Neural progenitor cell (in vitro differentiated cells): ENCODE data around the gene SLC7A1. TPM values are rescaled to one million over a fixed set of nuclear protein-coding genes. Genes with fewer than 3 reads are reported as not detected.

ENCODE experiments used
- DNase-seq: peaks from one replicate; pipeline ENCODE4 v3.0.0-alpha.2; 2016; ENCODE audit warnings: low spot score
- H2AFZ ChIP-seq: fragments of 200-600 bp; sonication (generic); replicated peaks from 2 replicates; pipeline ENCODE4 v1.6.1; 2016; ENCODE audit warnings: antibody characterized with exemption
- H3F3A ChIP-seq: fragments of 200-600 bp; sonication (generic); 2 replicates; pipeline ENCODE4 v1.6.1; 2016; ENCODE audit warnings: antibody characterized with exemption, low read depth
- H3K27ac ChIP-seq: fragments of 200-600 bp; sonication (generic); 2 replicates; pipeline ENCODE4 v1.5.1; 2016; ENCODE audit warnings: mild to moderate bottlenecking
- H3K27me3 ChIP-seq: fragments of 200-600 bp; sonication (generic); 2 replicates; pipeline ENCODE4 v1.6.1; 2016; ENCODE audit warnings: mild to moderate bottlenecking, moderate library complexity
- H3K36me3 ChIP-seq: fragments of 200-600 bp; sonication (generic); 2 replicates; pipeline ENCODE4 v1.5.1; 2016
- H3K4me1 ChIP-seq: fragments of 200-600 bp; sonication (generic); 2 replicates; pipeline ENCODE4 v1.6.1; 2016; ENCODE audit warnings: mixed run types
- H3K4me2 ChIP-seq: fragments of 200-600 bp; sonication (generic); 2 replicates; pipeline ENCODE4 v1.6.1; 2016
- H3K4me3 ChIP-seq: fragments of 200-600 bp; sonication (generic); 2 replicates; pipeline ENCODE4 v1.5.1; 2016
- H3K79me2 ChIP-seq: fragments of 200-600 bp; sonication (generic); 2 replicates; pipeline ENCODE4 v1.6.1; 2016; ENCODE audit warnings: low read depth
- H3K9ac ChIP-seq: fragments of 200-600 bp; sonication (generic); 2 replicates; pipeline ENCODE4 v1.6.1; 2016
- H3K9me3 ChIP-seq: fragments of 200-600 bp; sonication (generic); 2 replicates; pipeline ENCODE4 v1.5.1; 2016; ENCODE audit warnings: low read depth
- H4K20me1 ChIP-seq: fragments of 200-600 bp; sonication (generic); 2 replicates; pipeline ENCODE4 v1.6.1; 2016; ENCODE audit warnings: low read depth
- H3K27ac Mint-ChIP-seq: 3 replicates; pipeline ENCODE4 v1.8.0; 2021; ENCODE audit warnings: mixed read lengths
- H3K27me3 Mint-ChIP-seq: 2 replicates; pipeline ENCODE4 v1.8.0; 2022; ENCODE audit warnings: low read depth, mild to moderate bottlenecking, inconsistent platforms, moderate library complexity, mixed read lengths; ENCODE audit not compliant: insufficient read depth
- H3K36me3 Mint-ChIP-seq: 3 replicates; pipeline ENCODE4 v1.8.0; 2021; ENCODE audit warnings: mixed read lengths
- H3K4me1 Mint-ChIP-seq: 3 replicates; pipeline ENCODE4 v1.8.0; 2021; ENCODE audit warnings: mixed read lengths
- H3K4me3 Mint-ChIP-seq: 3 replicates; pipeline ENCODE4 v1.8.0; 2021; ENCODE audit warnings: mild to moderate bottlenecking, moderate library complexity, mixed read lengths
- H3K9me3 Mint-ChIP-seq: 3 replicates; pipeline ENCODE4 v1.8.0; 2020; ENCODE audit warnings: mixed read lengths
- EZH2 ChIP-seq: fragments of 200-600 bp; sonication (generic); IDR thresholded peaks from 2 replicates; pipeline ENCODE4 v1.6.1; 2017; ENCODE audit warnings: antibody characterized with exemption, mild to moderate bottlenecking, moderate library complexity
- EZH2phosphoT487 ChIP-seq: fragments of 200-600 bp; sonication (generic); IDR thresholded peaks from 2 replicates; pipeline ENCODE4 v1.6.1; 2017; ENCODE audit warnings: antibody characterized with exemption
- total RNA-seq: library from RNA; depleted of rRNA; stranded (reverse); fragments of >200 nt; gene quantifications from 2 replicates; pipeline ENCODE4 v1.2.3, GENCODE V29; 2015; ENCODE audit warnings: low replicate concordance
- TF ChIP-seq, protein P1 (sequence below): fragments of 200-600 bp; sonication (generic); IDR thresholded peaks from 2 replicates; pipeline ENCODE4 v1.5.1; 2017; ENCODE audit warnings: antibody characterized with exemption, mild to moderate bottlenecking

The SLC7A1 gene
- total RNA-seq, 1 donor from 2014 or later = 16.2 TPM

- H3K9me3 ChIP-seq = no peaks in the 10 kb centered on the region
- Mint-ChIP-seq H3K4me1 (peaks cover 24% of the 10 kb centered on the region), H3K9me3 (no peaks in the 10 kb centered on the region), H3K4me3 (no peak overlapping the region), H3K36me3 (peaks cover 23% of the 10 kb centered on the region), H3K27ac (no peak overlapping the region), H3K27me3 (no peaks in the 10 kb centered on the region)
- H3F3A ChIP-seq = no peaks in the 10 kb centered on the region
- H3K27me3 ChIP-seq = no peaks in the 10 kb centered on the region
- no peaks in the 10 kb centered on the region for H4K20me1 ChIP-seq
- no peak overlapping the region for H3K9ac ChIP-seq
- no peaks in the 10 kb centered on the region for H3K36me3 ChIP-seq
- H3K4me2 ChIP-seq = no peak overlapping the region
- TF ChIP-seq, protein P1, sequence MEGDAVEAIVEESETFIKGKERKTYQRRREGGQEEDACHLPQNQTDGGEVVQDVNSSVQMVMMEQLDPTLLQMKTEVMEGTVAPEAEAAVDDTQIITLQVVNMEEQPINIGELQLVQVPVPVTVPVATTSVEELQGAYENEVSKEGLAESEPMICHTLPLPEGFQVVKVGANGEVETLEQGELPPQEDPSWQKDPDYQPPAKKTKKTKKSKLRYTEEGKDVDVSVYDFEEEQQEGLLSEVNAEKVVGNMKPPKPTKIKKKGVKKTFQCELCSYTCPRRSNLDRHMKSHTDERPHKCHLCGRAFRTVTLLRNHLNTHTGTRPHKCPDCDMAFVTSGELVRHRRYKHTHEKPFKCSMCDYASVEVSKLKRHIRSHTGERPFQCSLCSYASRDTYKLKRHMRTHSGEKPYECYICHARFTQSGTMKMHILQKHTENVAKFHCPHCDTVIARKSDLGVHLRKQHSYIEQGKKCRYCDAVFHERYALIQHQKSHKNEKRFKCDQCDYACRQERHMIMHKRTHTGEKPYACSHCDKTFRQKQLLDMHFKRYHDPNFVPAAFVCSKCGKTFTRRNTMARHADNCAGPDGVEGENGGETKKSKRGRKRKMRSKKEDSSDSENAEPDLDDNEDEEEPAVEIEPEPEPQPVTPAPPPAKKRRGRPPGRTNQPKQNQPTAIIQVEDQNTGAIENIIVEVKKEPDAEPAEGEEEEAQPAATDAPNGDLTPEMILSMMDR = no peak
- TF ChIP-seq EZH2phosphoT487 = no peak
- no peak for TF ChIP-seq EZH2
- H3K4me3 ChIP-seq = no peak overlapping the region
- H3K79me2 ChIP-seq = no peaks in the 10 kb centered on the region
- H2AFZ ChIP-seq = no peak overlapping the region
- no peak overlapping the region for H3K27ac ChIP-seq
- H3K4me1 ChIP-seq = no peaks in the 10 kb centered on the region
- DNase-seq = no peak
Observed at GRCh38 chr13:29513002-29513980, 82.2 kb downstream of the SLC7A1 start.

DNA sequence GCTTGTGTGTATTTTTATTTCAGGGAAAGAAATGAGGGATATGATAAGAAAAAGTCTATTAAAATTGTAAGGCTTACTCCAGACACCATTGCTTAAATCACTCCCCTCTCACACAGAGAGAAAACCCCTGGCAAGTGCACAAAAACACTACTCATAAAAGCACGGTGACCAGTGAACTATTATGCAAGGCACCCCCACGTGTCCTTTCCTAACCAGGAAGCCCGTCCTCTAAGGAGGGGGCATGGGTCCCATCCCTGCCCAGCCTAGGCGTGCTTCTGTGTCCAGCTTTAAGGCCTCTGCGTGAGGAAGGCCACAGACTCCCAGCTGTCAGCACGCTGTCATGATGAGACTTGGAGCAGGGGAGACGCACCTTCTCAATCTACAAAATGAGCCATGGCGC lies 83.5 kb downstream of the SLC7A1 start:
- no peaks in the 10 kb centered on the region for H3K4me1 ChIP-seq
- no peaks in the 10 kb centered on the region for H3K36me3 ChIP-seq
- Mint-ChIP-seq H3K27me3 (no peaks in the 10 kb centered on the region), H3K9me3 (no peaks in the 10 kb centered on the region), H3K27ac (no peak overlapping the region), H3K4me3 (no peak overlapping the region), H3K4me1 (peaks cover 37% of the 10 kb centered on the region), H3K36me3 (peaks cover 19% of the 10 kb centered on the region)
- H3K79me2 ChIP-seq = no peaks in the 10 kb centered on the region
- H4K20me1 ChIP-seq = no peaks in the 10 kb centered on the region
- TF ChIP-seq, protein P1 = no peak
- TF ChIP-seq EZH2phosphoT487 (no peak), EZH2 (no peak)
- no peak overlapping the region for H2AFZ ChIP-seq
- no peaks in the 10 kb centered on the region for H3F3A ChIP-seq
- no peaks in the 10 kb centered on the region for H3K27me3 ChIP-seq
- no peak overlapping the region for H3K27ac ChIP-seq
- no peak overlapping the region for H3K4me2 ChIP-seq
- no peak overlapping the region for H3K4me3 ChIP-seq
- no peaks in the 10 kb centered on the region for H3K9me3 ChIP-seq
- no peak for DNase-seq
- H3K9ac ChIP-seq = no peak overlapping the region

- no peaks in the 10 kb centered on the region for H3K4me1 ChIP-seq
- no peak overlapping the region for H3K4me2 ChIP-seq
- no peaks in the 10 kb centered on the region for H3K27me3 Mint-ChIP-seq
- no peaks in the 10 kb centered on the region for H3K27me3 ChIP-seq
- no peaks in the 10 kb centered on the region for H3K9me3 ChIP-seq
- no peaks in the 10 kb centered on the region for H3K9me3 Mint-ChIP-seq
- H3K4me3 ChIP-seq = no peak overlapping the region
- H3K79me2 ChIP-seq = no peaks in the 10 kb centered on the region
- DNase-seq = no peak
- TF ChIP-seq EZH2 (no peak), EZH2phosphoT487 (no peak)
- TF ChIP-seq, protein P1 = no peak
- peaks cover 15% of the 10 kb centered on the region for H3K36me3 Mint-ChIP-seq
- no peaks in the 10 kb centered on the region for H3F3A ChIP-seq
- no peak overlapping the region for H3K9ac ChIP-seq
- H3K4me3 Mint-ChIP-seq = no peak overlapping the region
- no peaks in the 10 kb centered on the region for H4K20me1 ChIP-seq
- no peaks in the 10 kb centered on the region for H3K36me3 ChIP-seq
- H2AFZ ChIP-seq = no peak overlapping the region
- no peak overlapping the region for H3K27ac ChIP-seq
- H3K27ac Mint-ChIP-seq = no peak overlapping the region
- peaks cover 38% of the 10 kb centered on the region for H3K4me1 Mint-ChIP-seq
Observed at GRCh38 chr13:29511106-29511796, 84.2 kb downstream of the SLC7A1 start.
